Chondrocyte (in vitro differentiated cells): ENCODE results near the gene GAS2L3. TPM values are rescaled to one million over a fixed set of nuclear protein-coding genes. Genes with fewer than 3 reads are reported as not detected.

Experiments used
- DNase-seq: peaks from one replicate; pipeline ENCODE4 v3.0.0; 2021; ENCODE audit warnings: mixed read lengths, low spot score
- H3K27ac Mint-ChIP-seq: one replicate; pipeline ENCODE4 v1.8.0; 2021; ENCODE audit warnings: mild to moderate bottlenecking, moderate library complexity, mixed read lengths; ENCODE audit not compliant: unreplicated experiment
- H3K27me3 Mint-ChIP-seq: 2 replicates; pipeline ENCODE4 v1.8.0; 2021; ENCODE audit warnings: low read depth, mixed read lengths
- H3K36me3 Mint-ChIP-seq: 2 replicates; pipeline ENCODE4 v1.8.0; 2021; ENCODE audit warnings: low read depth, mixed read lengths
- H3K4me1 Mint-ChIP-seq: 2 replicates; pipeline ENCODE4 v1.8.0; 2021; ENCODE audit warnings: low read depth, mild to moderate bottlenecking, mixed read lengths
- H3K4me3 Mint-ChIP-seq: one replicate; pipeline ENCODE4 v1.8.0; 2021; ENCODE audit warnings: mild to moderate bottlenecking, moderate library complexity, mixed read lengths; ENCODE audit not compliant: unreplicated experiment
- H3K9me3 Mint-ChIP-seq: 2 replicates; pipeline ENCODE4 v1.8.0; 2021; ENCODE audit warnings: low read depth, mixed read lengths
- CTCF ChIP-seq: fragments of 200-600 bp; sonication (generic); IDR thresholded peaks from 2 replicates; pipeline ENCODE4 v1.5.0; 2021; ENCODE audit warnings: antibody characterized with exemption, mild to moderate bottlenecking, moderate library complexity
- total RNA-seq: library from RNA; stranded (reverse); gene quantifications from 3 replicates; pipeline ENCODE4 v1.2.1, GENCODE V29; 2021

GAS2L3 gene
- total RNA-seq, 1 donor from 2014 or later, result 6.3 TPM

- peaks cover 16% of the 10 kb centered on the region for H3K27me3 Mint-ChIP-seq
- no peak for DNase-seq
- H3K27ac Mint-ChIP-seq, result no peak overlapping the region
- no peaks in the 10 kb centered on the region for H3K36me3 Mint-ChIP-seq
- peaks cover 9% of the 10 kb centered on the region for H3K4me1 Mint-ChIP-seq
- no peak overlapping the region for H3K4me3 Mint-ChIP-seq
- no peaks in the 10 kb centered on the region for H3K9me3 Mint-ChIP-seq
- no peak for TF ChIP-seq CTCF
Measured at GRCh38 chr12:100674036-100674888, 100.8 kb downstream of the GAS2L3 start.

Other genes with a start within 250 kb of the GAS2L3 start
- not detected in 3 replicates for gene SLC17A8, start 216.6 kb upstream of the GAS2L3 start, total RNA-seq
- not detected in 3 replicates for gene NR1H4, start 99.8 kb upstream of the GAS2L3 start, total RNA-seq
- 6.5 to 11.0 TPM (median 9.2 TPM) in 3 replicates for gene ANO4, start 221.1 kb downstream of the GAS2L3 start, total RNA-seq